ENCODE results near the gene PELO. TPM values are rescaled to one million over a fixed set of nuclear protein-coding genes. Genes with fewer than 3 reads are reported as not detected.

Gene PELO
- total and polyA plus RNA-seq, 2 donors (not counting 3 experiments of a cell fraction or from before 2014, with no cell fraction given), result 8.6 to 13.2 TPM

DNA sequence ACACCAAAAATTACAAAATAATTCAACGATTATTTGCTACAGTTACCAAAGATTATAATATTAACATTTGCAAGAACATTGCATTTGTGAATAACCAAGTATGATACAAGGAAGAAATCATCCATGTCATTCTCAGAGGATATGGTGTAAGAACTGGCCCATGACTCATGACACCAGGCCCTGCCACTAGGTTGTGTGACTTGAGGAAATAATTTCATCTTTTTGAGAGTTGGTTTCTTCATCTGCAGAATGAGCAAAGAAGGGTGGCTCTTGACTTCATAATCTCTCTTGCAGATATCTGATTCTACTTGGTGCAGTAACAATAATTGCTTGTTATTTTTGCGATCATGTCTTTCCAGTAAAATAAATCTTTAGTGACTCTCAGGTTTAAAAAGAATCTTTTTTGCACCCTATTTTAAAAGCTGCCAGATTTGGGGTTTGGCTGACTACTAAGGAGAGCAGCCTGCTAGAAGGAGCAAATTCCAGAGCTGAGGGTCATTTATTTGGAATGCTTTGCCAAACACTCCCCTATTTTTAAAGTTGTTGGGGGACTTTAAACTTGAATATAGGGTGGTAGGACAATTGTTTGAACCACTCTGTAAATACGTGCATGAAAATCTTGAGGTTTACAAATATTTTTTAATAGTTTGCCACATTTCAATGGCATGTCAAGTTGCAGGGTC lies 23.5 kb downstream of the PELO start:
- Histone ChIP-seq H3K27me3 (ENCODE audit: control insufficient read depth in 2 of 2, insufficient read depth in 2 of 2, low read length in 2 of 2) (no peaks in the 10 kb centered on the region), H2AFZ (ENCODE audit: low read depth, low read length) (no peak overlapping the region), H3K9me1 (replicated peaks; ENCODE audit: control insufficient read depth, extremely low read depth, insufficient read depth, low read length) (no peaks in the 10 kb centered on the region), H3K9ac (replicated peaks; ENCODE audit: extremely low read depth, insufficient read depth, low read length) (no peak overlapping the region), H3K4me2 (ENCODE audit: insufficient read depth, low read length) (no peak overlapping the region), H3K4me1 (ENCODE audit: control insufficient read depth, extremely low read depth, insufficient read depth, low read length) (peaks cover 12% of the 10 kb centered on the region), H3K4me3 (replicated peaks in 1 of 3; ENCODE audit: insufficient read depth in 1 of 3, low read depth in 1 of 3, low read length in 3 of 3) (no peak overlapping the region), H3K79me2 (ENCODE audit: control insufficient read depth, insufficient read depth, low read length) (no peaks in the 10 kb centered on the region), H3K9me3 (replicated peaks; ENCODE audit: control insufficient read depth, insufficient read depth, low read length) (no peaks in the 10 kb centered on the region), H3K27ac (ENCODE audit: insufficient read depth, low read depth, low read length) (no peak overlapping the region), H3K36me3 (ENCODE audit: control insufficient read depth in 2 of 2, extremely low read depth in 1 of 2, insufficient read depth in 2 of 2, low read length in 2 of 2) (no peaks in the 10 kb centered on the region), H4K20me1 (replicated peaks; ENCODE audit: control insufficient read depth, extremely low read depth, insufficient read depth, low read length) (no peaks in the 10 kb centered on the region)
- DNase-seq (ENCODE audit: low read depth, low spot score) (no peak), FAIRE-seq (no peak)
- POLR2A ChIA-PET, result no interaction called here
- BruUV-seq (replicated peaks), result no TSS peak
- CTCF ChIA-PET, result interaction anchor here (1.4 to 4.1 kb wide), 2 partner anchors 11 to 13 kb away, joined by 4 to 32 read pairs; no protein-coding TSS in a partner anchor
- dilution Hi-C loops (cut with MboI; ENCODE audit: extremely low pct_ligation_motif_present, low sequenced_read_pairs) (no loop called here), intact Hi-C loops (cut with micrococcal nuclease) (no loop called here)
- TF ChIP-seq POLR2AphosphoS5 (IDR thresholded peaks at IDR 0.05; ENCODE audit: insufficient read depth, low read depth, low read length) (no peak), EZH2 (IDR thresholded peaks at IDR 0.05; ENCODE audit: borderline replicate concordance, low read depth, low read length, severe bottlenecking) (no peak), MYC (IDR thresholded peaks at IDR 0.05; ENCODE audit: low read depth, low read length) (no peak), FOS (IDR thresholded peaks at IDR 0.05; ENCODE audit: borderline replicate concordance, insufficient read depth, low read length) (no peak), JUN (IDR thresholded peaks at IDR 0.05; ENCODE audit: borderline replicate concordance, insufficient read depth, insufficient read length, low read depth) (no peak)
- TF ChIP-seq, protein P1, sequence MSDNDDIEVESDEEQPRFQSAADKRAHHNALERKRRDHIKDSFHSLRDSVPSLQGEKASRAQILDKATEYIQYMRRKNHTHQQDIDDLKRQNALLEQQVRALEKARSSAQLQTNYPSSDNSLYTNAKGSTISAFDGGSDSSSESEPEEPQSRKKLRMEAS (IDR thresholded peaks at IDR 0.05; ENCODE audit: insufficient read depth, insufficient read length), result no peak
- TF ChIP-seq, protein P2, sequence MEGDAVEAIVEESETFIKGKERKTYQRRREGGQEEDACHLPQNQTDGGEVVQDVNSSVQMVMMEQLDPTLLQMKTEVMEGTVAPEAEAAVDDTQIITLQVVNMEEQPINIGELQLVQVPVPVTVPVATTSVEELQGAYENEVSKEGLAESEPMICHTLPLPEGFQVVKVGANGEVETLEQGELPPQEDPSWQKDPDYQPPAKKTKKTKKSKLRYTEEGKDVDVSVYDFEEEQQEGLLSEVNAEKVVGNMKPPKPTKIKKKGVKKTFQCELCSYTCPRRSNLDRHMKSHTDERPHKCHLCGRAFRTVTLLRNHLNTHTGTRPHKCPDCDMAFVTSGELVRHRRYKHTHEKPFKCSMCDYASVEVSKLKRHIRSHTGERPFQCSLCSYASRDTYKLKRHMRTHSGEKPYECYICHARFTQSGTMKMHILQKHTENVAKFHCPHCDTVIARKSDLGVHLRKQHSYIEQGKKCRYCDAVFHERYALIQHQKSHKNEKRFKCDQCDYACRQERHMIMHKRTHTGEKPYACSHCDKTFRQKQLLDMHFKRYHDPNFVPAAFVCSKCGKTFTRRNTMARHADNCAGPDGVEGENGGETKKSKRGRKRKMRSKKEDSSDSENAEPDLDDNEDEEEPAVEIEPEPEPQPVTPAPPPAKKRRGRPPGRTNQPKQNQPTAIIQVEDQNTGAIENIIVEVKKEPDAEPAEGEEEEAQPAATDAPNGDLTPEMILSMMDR (IDR thresholded peaks at IDR 0.05; ENCODE audit: extremely low read depth in 1 of 2, insufficient read depth in 1 of 2, low read depth in 1 of 2, low read length in 2 of 2), result no peak

Data from endothelial cell of umbilical vein (primary cell).